ENCODE data around the gene CDC14A.
"Not testable (repeated sequence)": the region's sequence is repeated elsewhere in the genome, so short reads cannot be mapped to it uniquely, and the experiment has no call there.

The CDC14A gene

GRCh38 chr1:100362821-100363466, 10.6 kb downstream of the CDC14A start:
- no peak for DNase-seq (ENCODE audit: low read depth in 2 of 3, low spot score in 1 of 3)

GRCh38 chr1:100363831-100364230, 11.5 kb downstream of the CDC14A start:
- DNase-seq (ENCODE audit: low read depth in 2 of 3, low spot score in 1 of 3): no peak

- no peak for DNase-seq (ENCODE audit: low read depth in 2 of 3, low spot score in 1 of 3)
These were observed 12.4 kb downstream of the CDC14A start for GRCh38 chr1:100364697-100365096.

- no peak for DNase-seq (ENCODE audit: low read depth in 2 of 3, low spot score in 1 of 3)
These were observed 13.9 kb downstream of the CDC14A start for GRCh38 chr1:100366209-100366525.

- DNase-seq (ENCODE audit: low read depth in 2 of 3, low spot score in 1 of 3): not testable (repeated sequence)
These were observed 17.0 kb downstream of the CDC14A start for GRCh38 chr1:100369339-100369738.

GRCh38 chr1:100373953-100374352, 21.6 kb downstream of the CDC14A start:
- DNase-seq (ENCODE audit: low read depth in 2 of 3, low spot score in 1 of 3): not testable (repeated sequence)

- DNase-seq (ENCODE audit: low read depth in 2 of 3, low spot score in 1 of 3): not testable (repeated sequence)
These were observed 24.6 kb downstream of the CDC14A start for GRCh38 chr1:100376890-100377289.

GRCh38 chr1:100377590-100378361, 25.5 kb downstream of the CDC14A start:
- no peak for DNase-seq (ENCODE audit: low read depth in 2 of 3, low spot score in 1 of 3)

- no peak for DNase-seq (ENCODE audit: low read depth in 2 of 3, low spot score in 1 of 3)
These were observed 26.6 kb downstream of the CDC14A start for GRCh38 chr1:100378956-100379355.

GRCh38 chr1:100380635-100381034, 28.3 kb downstream of the CDC14A start:
- no peak for DNase-seq (ENCODE audit: low read depth in 2 of 3, low spot score in 1 of 3)

- DNase-seq (ENCODE audit: low read depth in 2 of 3, low spot score in 1 of 3): no peak
These were observed 30.4 kb downstream of the CDC14A start for GRCh38 chr1:100382657-100383056.

- DNase-seq (ENCODE audit: low read depth in 2 of 3, low spot score in 1 of 3): no peak
These were observed 31.6 kb downstream of the CDC14A start for GRCh38 chr1:100383743-100384405.

GRCh38 chr1:100387209-100387608, 34.9 kb downstream of the CDC14A start:
- DNase-seq (ENCODE audit: low read depth in 2 of 3, low spot score in 1 of 3): no peak

- DNase-seq (ENCODE audit: low read depth in 2 of 3, low spot score in 1 of 3): no peak
These were observed 35.5 kb downstream of the CDC14A start for GRCh38 chr1:100387657-100388350.

GRCh38 chr1:100390531-100390930, 38.2 kb downstream of the CDC14A start:
- no peak for DNase-seq (ENCODE audit: low read depth in 2 of 3, low spot score in 1 of 3)

GRCh38 chr1:100391675-100392074, 39.4 kb downstream of the CDC14A start:
- no peak for DNase-seq (ENCODE audit: low read depth in 2 of 3, low spot score in 1 of 3)

GRCh38 chr1:100392756-100393155, 40.5 kb downstream of the CDC14A start:
- no peak for DNase-seq (ENCODE audit: low read depth in 2 of 3, low spot score in 1 of 3)

GRCh38 chr1:100394285-100394684, 42.0 kb downstream of the CDC14A start:
- DNase-seq (ENCODE audit: low read depth in 2 of 3, low spot score in 1 of 3): no peak

GRCh38 chr1:100395913-100396312, 43.6 kb downstream of the CDC14A start:
- DNase-seq (ENCODE audit: low read depth in 2 of 3, low spot score in 1 of 3): no peak

GRCh38 chr1:100396651-100397050, 44.3 kb downstream of the CDC14A start:
- DNase-seq (ENCODE audit: low read depth in 2 of 3, low spot score in 1 of 3): no peak

GRCh38 chr1:100397681-100398080, 45.4 kb downstream of the CDC14A start:
- no peak for DNase-seq (ENCODE audit: low read depth in 2 of 3, low spot score in 1 of 3)

- no peak for DNase-seq (ENCODE audit: low read depth in 2 of 3, low spot score in 1 of 3)
These were observed 46.3 kb downstream of the CDC14A start for GRCh38 chr1:100398648-100399047.
